ENCODE measurements around the gene EXD3.

The EXD3 gene

GRCh38 chr9:137445275-137445807, 22.4 kb upstream of the EXD3 start:
- no peak overlapping the region for H3K27ac ChIP-seq
- peaks cover 5 to 15% of the 10 kb centered on the region in 2 experiments for H3K4me1 ChIP-seq (ENCODE audit: control insufficient read depth in 1 of 2, insufficient read depth in 1 of 2, low read depth in 1 of 2, low read length in 1 of 2)
- TF ChIP-seq CTCF (IDR thresholded peaks at IDR 0.05), result peak; percentile 76
- no peak overlapping the region for H3K4me3 ChIP-seq (ENCODE audit: low read depth in 1 of 2, low read length in 1 of 2)
- H3K36me3 ChIP-seq, result no peaks in the 10 kb centered on the region
- no peaks in the 10 kb centered on the region for H3K9me3 ChIP-seq
- peaks cover 62% of the 10 kb centered on the region for H3K27me3 ChIP-seq

- H3K9me3 ChIP-seq, result no peaks in the 10 kb centered on the region
- H3K27me3 ChIP-seq, result peaks cover 66% of the 10 kb centered on the region
- H3K4me3 ChIP-seq (ENCODE audit: low read depth in 1 of 2, low read length in 1 of 2), result no peak overlapping the region
- TF ChIP-seq CTCF (IDR thresholded peaks at IDR 0.05), result no peak
- no peaks in the 10 kb centered on the region for H3K36me3 ChIP-seq
- no peak overlapping the region for H3K27ac ChIP-seq
- peaks cover 0 to 8% of the 10 kb centered on the region in 2 experiments for H3K4me1 ChIP-seq (ENCODE audit: control insufficient read depth in 1 of 2, insufficient read depth in 1 of 2, low read depth in 1 of 2, low read length in 1 of 2)
Measured at GRCh38 chr9:137444106-137444790, 21.3 kb upstream of the EXD3 start.

- TF ChIP-seq CTCF (IDR thresholded peaks at IDR 0.05), result no peak
- no peak overlapping the region for H3K27ac ChIP-seq
- H3K9me3 ChIP-seq, result no peaks in the 10 kb centered on the region
- peak overlapping the region in 1 of 2 experiments; percentile 60 for H3K4me3 ChIP-seq (ENCODE audit: low read depth in 1 of 2, low read length in 1 of 2)
- no peaks in the 10 kb centered on the region for H3K36me3 ChIP-seq
- peaks cover 0 to 8% of the 10 kb centered on the region in 2 experiments for H3K4me1 ChIP-seq (ENCODE audit: control insufficient read depth in 1 of 2, insufficient read depth in 1 of 2, low read depth in 1 of 2, low read length in 1 of 2)
- peaks cover 66% of the 10 kb centered on the region for H3K27me3 ChIP-seq
Measured at GRCh38 chr9:137441935-137442321, 19.0 kb upstream of the EXD3 start.

- H3K27ac ChIP-seq, result no peak within 1 kb of the TSS
- TF ChIP-seq CTCF (IDR thresholded peaks at IDR 0.05), result no peak
- H3K4me1 ChIP-seq (ENCODE audit: control insufficient read depth in 1 of 2, insufficient read depth in 1 of 2, low read depth in 1 of 2, low read length in 1 of 2), result peaks cover 0 to 8% of the 10 kb centered on the region in 2 experiments
- no peaks in the 10 kb centered on the region for H3K36me3 ChIP-seq
- H3K4me3 ChIP-seq (ENCODE audit: low read depth in 1 of 2, low read length in 1 of 2), result peak within 1 kb of the TSS; percentile 23 to 60
- peaks cover 61% of the 10 kb centered on the region for H3K27me3 ChIP-seq
- H3K9me3 ChIP-seq, result no peaks in the 10 kb centered on the region
Measured at GRCh38 chr9:137441289-137441934, 18.4 kb upstream of the EXD3 start, which contains the start of gene ENTPD8. Gene ENTPD8 (minus strand): TSS chr9:137441357. CDS start chr9:137438285, 3,072 bp downstream.

GRCh38 chr9:137439158-137439714, 16.3 kb upstream of the EXD3 start:
- Histone ChIP-seq H3K9me3 (no peaks in the 10 kb centered on the region), H3K27ac (no peak overlapping the region), H3K27me3 (peaks cover 50% of the 10 kb centered on the region), H3K4me1 (ENCODE audit: control insufficient read depth in 1 of 2, insufficient read depth in 1 of 2, low read depth in 1 of 2, low read length in 1 of 2) (peaks cover 0 to 8% of the 10 kb centered on the region in 2 experiments), H3K36me3 (no peaks in the 10 kb centered on the region), H3K4me3 (ENCODE audit: low read depth in 1 of 2, low read length in 1 of 2) (no peak overlapping the region)
- no peak for TF ChIP-seq CTCF (IDR thresholded peaks at IDR 0.05)

Measured in neutrophil (primary cell).